Measurements from ENCODE around the gene CTNND2. TPM values are rescaled to one million over a fixed set of nuclear protein-coding genes. Genes with fewer than 3 reads are reported as not detected.

The CTNND2 gene
- polyA plus RNA-seq, 1 of the 3 experiments (the other 2 are of a cell fraction) = not detected

DNA sequence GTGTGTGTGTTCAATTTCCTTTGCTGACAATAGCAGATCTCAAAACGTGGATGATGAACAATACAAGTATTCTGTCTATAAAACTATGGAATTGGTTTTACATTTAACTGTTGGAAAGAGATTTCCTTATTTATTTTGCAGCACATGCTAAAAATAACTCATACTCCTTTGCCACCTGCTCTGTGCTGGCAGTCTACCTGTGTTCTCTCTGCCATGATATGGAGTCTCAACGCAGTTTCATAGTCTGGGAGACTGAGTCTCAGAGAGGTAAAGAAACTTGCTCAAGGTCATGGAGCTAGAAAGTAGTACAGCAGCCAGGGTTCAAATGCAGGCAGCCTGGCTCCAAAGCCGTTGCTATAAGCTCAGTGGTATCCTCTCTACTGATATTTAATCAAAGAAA, 677.2 kb downstream of the CTNND2 start (continued):
- TF ChIP-seq, protein P1, sequence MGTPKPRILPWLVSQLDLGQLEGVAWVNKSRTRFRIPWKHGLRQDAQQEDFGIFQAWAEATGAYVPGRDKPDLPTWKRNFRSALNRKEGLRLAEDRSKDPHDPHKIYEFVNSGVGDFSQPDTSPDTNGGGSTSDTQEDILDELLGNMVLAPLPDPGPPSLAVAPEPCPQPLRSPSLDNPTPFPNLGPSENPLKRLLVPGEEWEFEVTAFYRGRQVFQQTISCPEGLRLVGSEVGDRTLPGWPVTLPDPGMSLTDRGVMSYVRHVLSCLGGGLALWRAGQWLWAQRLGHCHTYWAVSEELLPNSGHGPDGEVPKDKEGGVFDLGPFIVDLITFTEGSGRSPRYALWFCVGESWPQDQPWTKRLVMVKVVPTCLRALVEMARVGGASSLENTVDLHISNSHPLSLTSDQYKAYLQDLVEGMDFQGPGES (IDR thresholded peaks at IDR 0.05; ENCODE audit: low read depth, low read length) = no peak
- no peak for TF ChIP-seq CHD2 (IDR thresholded peaks at IDR 0.05; ENCODE audit: low read length, partially characterized antibody)

DNA sequence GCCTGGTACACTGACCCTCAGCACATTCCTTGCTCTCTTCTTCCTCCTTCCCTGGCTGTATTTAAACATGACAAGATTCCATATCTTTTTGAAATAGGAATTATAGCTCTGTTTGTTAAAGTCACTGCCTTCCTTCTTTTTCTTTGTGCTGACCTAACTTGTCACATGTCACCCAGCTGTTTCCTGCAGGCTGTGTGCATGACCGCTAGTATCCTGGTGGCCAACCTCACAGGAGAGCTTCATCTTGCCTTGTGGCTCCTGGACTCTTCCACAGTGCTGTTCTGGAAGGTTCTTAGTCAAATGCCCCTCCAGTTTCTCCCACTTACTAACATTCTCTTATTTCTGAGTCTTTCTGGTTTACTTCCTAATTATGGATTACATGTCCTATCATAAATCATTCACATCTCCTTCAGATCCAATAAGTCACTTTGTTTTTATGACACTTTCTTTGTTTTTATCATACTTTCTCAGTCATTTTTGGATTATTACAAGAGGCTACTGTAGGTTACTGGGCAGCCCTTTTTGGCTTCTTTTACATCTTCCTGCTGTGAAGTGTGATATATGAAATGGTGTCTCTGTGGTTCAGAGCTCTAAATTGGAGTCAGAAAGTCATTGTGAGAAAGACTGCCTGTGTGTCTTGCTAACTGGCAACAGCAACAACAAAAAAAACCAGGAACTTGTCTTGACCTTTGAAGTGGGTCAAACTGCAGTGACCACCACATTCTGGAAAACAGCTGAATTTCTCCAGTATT, 679.6 kb downstream of the CTNND2 start:
- Histone ChIP-seq H3K27me3 (ENCODE audit: insufficient read depth) (no peaks in the 10 kb centered on the region), H3K4me2 (no peak overlapping the region), H3K9me3 (no peaks in the 10 kb centered on the region), H2AFZ (ENCODE audit: low read depth) (no peak overlapping the region), H3K9me2 (no peaks in the 10 kb centered on the region), H3F3A (replicated peaks; ENCODE audit: insufficient read depth) (no peaks in the 10 kb centered on the region), H3K36me3 (replicated peaks in 1 of 2; ENCODE audit: control insufficient read depth in 1 of 2, insufficient read depth in 2 of 2, low read length in 1 of 2) (no peaks in the 10 kb centered on the region), H4K20me1 (ENCODE audit: insufficient read depth) (no peaks in the 10 kb centered on the region), H3K27ac (ENCODE audit: low read depth in 2 of 2, low read length in 1 of 2) (no peak overlapping the region), H3K79me2 (ENCODE audit: insufficient read depth) (no peaks in the 10 kb centered on the region), H3K4me3 (ENCODE audit: low read depth in 2 of 2, low read length in 1 of 2) (no peak overlapping the region), H3K9ac (no peak overlapping the region), H3K4me1 (ENCODE audit: control insufficient read depth in 1 of 2, insufficient read depth in 2 of 2, low read depth in 1 of 2, low read length in 1 of 2) (no peaks in the 10 kb centered on the region)
- TF ChIP-seq, protein P1 (IDR thresholded peaks at IDR 0.05; ENCODE audit: low read depth, low read length) = no peak
- TF ChIP-seq RAD21 (IDR thresholded peaks at IDR 0.05; ENCODE audit: low read length) = no peak
- no peak for TF ChIP-seq TAF1 (IDR thresholded peaks at IDR 0.05; ENCODE audit: borderline replicate concordance, low read depth, low read length)
- TF ChIP-seq GABPA (IDR thresholded peaks at IDR 0.05; ENCODE audit: low read depth) = no peak
- no peak for TF ChIP-seq YY1 (IDR thresholded peaks at IDR 0.05; ENCODE audit: low read depth)
- TF ChIP-seq RFX5 (IDR thresholded peaks at IDR 0.05; ENCODE audit: low read length) = no peak
- no peak for TF ChIP-seq RXRA (IDR thresholded peaks at IDR 0.05; ENCODE audit: borderline replicate concordance, low read depth)
- TF ChIP-seq, protein P2, sequence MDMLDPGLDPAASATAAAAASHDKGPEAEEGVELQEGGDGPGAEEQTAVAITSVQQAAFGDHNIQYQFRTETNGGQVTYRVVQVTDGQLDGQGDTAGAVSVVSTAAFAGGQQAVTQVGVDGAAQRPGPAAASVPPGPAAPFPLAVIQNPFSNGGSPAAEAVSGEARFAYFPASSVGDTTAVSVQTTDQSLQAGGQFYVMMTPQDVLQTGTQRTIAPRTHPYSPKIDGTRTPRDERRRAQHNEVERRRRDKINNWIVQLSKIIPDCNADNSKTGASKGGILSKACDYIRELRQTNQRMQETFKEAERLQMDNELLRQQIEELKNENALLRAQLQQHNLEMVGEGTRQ (IDR thresholded peaks at IDR 0.05; ENCODE audit: borderline replicate concordance, low read depth, low read length) = no peak
- no peak for TF ChIP-seq FOXM1 (IDR thresholded peaks at IDR 0.05; ENCODE audit: low read depth)
- WGBS (ENCODE audit: low lambda C conversion rate) = 32% methylated on average over 1 of the region's 1 CpG
- DNase-seq = no peak
- ChIA-PET POLR2A (no interaction called here), CTCF (no interaction called here)

DNA sequence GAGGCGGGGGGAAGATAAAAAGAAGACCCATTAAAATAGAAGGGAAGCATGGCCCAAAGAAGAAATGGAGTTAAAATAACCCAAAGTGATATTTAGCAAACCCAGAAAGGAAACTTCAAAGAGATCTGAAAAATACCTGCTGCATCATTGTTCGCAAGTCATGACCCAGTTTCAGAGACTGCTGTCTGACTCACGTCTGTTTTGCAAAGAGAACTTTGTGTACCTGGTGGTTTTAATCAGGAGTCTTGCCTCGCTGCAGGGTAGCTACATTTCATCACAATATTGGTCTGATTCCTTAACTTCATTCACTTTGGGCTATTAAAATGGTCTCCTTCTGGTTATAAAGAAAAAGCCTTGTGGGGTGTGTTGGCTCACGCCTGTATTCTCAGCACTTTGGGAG, 682.1 kb downstream of the CTNND2 start:
- Histone ChIP-seq H2AFZ (ENCODE audit: low read depth) (no peak overlapping the region), H3K27ac (ENCODE audit: low read depth in 2 of 2, low read length in 1 of 2) (no peak overlapping the region), H3F3A (replicated peaks; ENCODE audit: insufficient read depth) (no peaks in the 10 kb centered on the region), H3K79me2 (ENCODE audit: insufficient read depth) (no peaks in the 10 kb centered on the region), H3K4me3 (ENCODE audit: low read depth in 2 of 2, low read length in 1 of 2) (no peak overlapping the region), H4K20me1 (ENCODE audit: insufficient read depth) (no peaks in the 10 kb centered on the region), H3K9me3 (no peaks in the 10 kb centered on the region), H3K4me1 (ENCODE audit: control insufficient read depth in 1 of 2, insufficient read depth in 2 of 2, low read depth in 1 of 2, low read length in 1 of 2) (no peaks in the 10 kb centered on the region), H3K4me2 (no peak overlapping the region), H3K9ac (no peak overlapping the region), H3K27me3 (ENCODE audit: insufficient read depth) (no peaks in the 10 kb centered on the region), H3K36me3 (replicated peaks in 1 of 2; ENCODE audit: control insufficient read depth in 1 of 2, insufficient read depth in 2 of 2, low read length in 1 of 2) (no peaks in the 10 kb centered on the region), H3K9me2 (no peaks in the 10 kb centered on the region)
- ChIA-PET CTCF (no interaction called here), POLR2A (no interaction called here)
- 7% methylated on average over 5 of the region's 5 CpGs for WGBS (ENCODE audit: low lambda C conversion rate)
- TF ChIP-seq SMC3 (IDR thresholded peaks at IDR 0.05; ENCODE audit: low read depth, low read length) = no peak
- no peak for TF ChIP-seq MEF2A (IDR thresholded peaks at IDR 0.05; ENCODE audit: borderline replicate concordance, low read depth)
- TF ChIP-seq, protein P2 (IDR thresholded peaks at IDR 0.05; ENCODE audit: borderline replicate concordance, low read depth, low read length) = no peak
- TF ChIP-seq GABPA (IDR thresholded peaks at IDR 0.05; ENCODE audit: low read depth) = no peak
- DNase-seq = no peak

Data from SK-N-SH (cell line).